Measurements from ENCODE around the gene SLC25A23. TPM values are rescaled to one million over a fixed set of nuclear protein-coding genes. Genes with fewer than 3 reads are reported as not detected.
A peak's percentile ranks its signal among the peaks of the same experiment; 100 is the strongest.

Gene SLC25A23
- total and polyA plus RNA-seq, 12 donors: 53.4 to 126 (median 94.6) TPM

GRCh38 chr19:6427131-6427530 lies 32.5 kb downstream of the SLC25A23 start:
- Histone ChIP-seq H3K27ac (no peak overlapping the region), H3K36me3 (peaks cover 0 to 3% (median 0%) of the 10 kb centered on the region in 9 donors), H3K9me3 (no peaks in the 10 kb centered on the region), H3K4me3 (no peak overlapping the region), H3K27me3 (no peaks in the 10 kb centered on the region), H3K4me1 (peaks cover 10 to 25% (median 22%) of the 10 kb centered on the region in 9 donors)
- no peak for TF ChIP-seq CTCF (IDR thresholded peaks at IDR 0.05)
- intact Hi-C loops (cut with DNase I): loop anchor here in 1 of 10 donors (10.0 kb wide), 1 partner anchor 52 kb away; the partner anchor contains the start of genes ALKBH7 and PSPN
- DNase-seq (no peak), ATAC-seq (no peak)
- 93 to 97% methylated on average over 18 of the region's 18 CpGs for WGBS, 2 donors

GRCh38 chr19:6425732-6426620 lies 33.6 kb downstream of the SLC25A23 start:
- intact Hi-C loops (cut with DNase I): loop anchor here in 3 of 10 donors (1.0 to 10.0 kb wide), 4 partner anchors 33 to 53 kb away; partner anchors contain the start of genes ALKBH7 (in 3 of the 3), GTF2F1 (in 1 of the 3) and PSPN (in 1 of the 3)
- peak in 2 of 9 donors; percentile 7 to 13 for TF ChIP-seq CTCF (IDR thresholded peaks at IDR 0.05)

GRCh38 chr19:6424939-6425731 lies 34.5 kb downstream of the SLC25A23 start:
- peak in 1 of 9 donors; percentile 10 for TF ChIP-seq CTCF (IDR thresholded peaks at IDR 0.05)

More at GRCh38 chr19:6425732-6426620, 33.6 kb downstream of the SLC25A23 start:
- H3K4me3 ChIP-seq: peak overlapping the region in 9 of 10 donors; percentile 1 to 90 (median 30)
- H3K36me3 ChIP-seq: peaks cover 0 to 15% (median 0%) of the 10 kb centered on the region in 9 donors
- H3K9me3 ChIP-seq: no peaks in the 10 kb centered on the region
- peak overlapping the region; percentile 32 to 94 (median 80) for H3K27ac ChIP-seq
- H3K27me3 ChIP-seq: no peaks in the 10 kb centered on the region
- 89 to 92% methylated on average over 20 to 21 of the region's 21 CpGs for WGBS, 2 donors
- DNase-seq (no peak), ATAC-seq (no peak)
- peaks cover 10 to 34% (median 29%) of the 10 kb centered on the region in 9 donors for H3K4me1 ChIP-seq

More at GRCh38 chr19:6424939-6425731, 34.5 kb downstream of the SLC25A23 start:
- no peaks in the 10 kb centered on the region for H3K9me3 ChIP-seq
- DNase-seq (peak; percentile 99 to 100), ATAC-seq (peak; percentile 92 to 96 (median 96))
- peaks cover 0 to 23% (median 2%) of the 10 kb centered on the region in 9 donors for H3K36me3 ChIP-seq
- intact Hi-C loops (cut with DNase I): loop anchor here in 4 of 10 donors (1.0 to 10.0 kb wide), 4 partner anchors 32 to 52 kb away; partner anchors contain the start of genes ALKBH7 (in 3 of the 4), GTF2F1 (in 2 of the 4) and PSPN (in 1 of the 4)
- WGBS, 2 donors: 5 to 6% methylated on average over 43 of the region's 43 CpGs
- peak overlapping the region; percentile 32 to 94 (median 80) for H3K27ac ChIP-seq
- H3K4me1 ChIP-seq: peaks cover 10 to 40% (median 29%) of the 10 kb centered on the region in 9 donors
- no peaks in the 10 kb centered on the region for H3K27me3 ChIP-seq
- H3K4me3 ChIP-seq: peak overlapping the region in 9 of 10 donors; percentile 1 to 90 (median 39)

Measured in heart right ventricle (tissue), 16 donors.